ENCODE results near the gene MRPL51.

MRPL51 gene

GRCh38 chr12:6452944-6453630, 40.0 kb downstream of the MRPL51 start:
- Histone ChIP-seq H3K4me3 (replicated peaks; ENCODE audit: low read depth, low read length) (peak overlapping the region; percentile 74), H3K36me3 (ENCODE audit: control insufficient read depth, insufficient read depth, low read length) (peaks cover 27% of the 10 kb centered on the region), H3K27me3 (replicated peaks; ENCODE audit: control insufficient read depth, insufficient read depth, low read length) (no peaks in the 10 kb centered on the region)
- DNase-seq (ENCODE audit: extremely low read depth, insufficient read length): no peak
- TF ChIP-seq, protein P1, sequence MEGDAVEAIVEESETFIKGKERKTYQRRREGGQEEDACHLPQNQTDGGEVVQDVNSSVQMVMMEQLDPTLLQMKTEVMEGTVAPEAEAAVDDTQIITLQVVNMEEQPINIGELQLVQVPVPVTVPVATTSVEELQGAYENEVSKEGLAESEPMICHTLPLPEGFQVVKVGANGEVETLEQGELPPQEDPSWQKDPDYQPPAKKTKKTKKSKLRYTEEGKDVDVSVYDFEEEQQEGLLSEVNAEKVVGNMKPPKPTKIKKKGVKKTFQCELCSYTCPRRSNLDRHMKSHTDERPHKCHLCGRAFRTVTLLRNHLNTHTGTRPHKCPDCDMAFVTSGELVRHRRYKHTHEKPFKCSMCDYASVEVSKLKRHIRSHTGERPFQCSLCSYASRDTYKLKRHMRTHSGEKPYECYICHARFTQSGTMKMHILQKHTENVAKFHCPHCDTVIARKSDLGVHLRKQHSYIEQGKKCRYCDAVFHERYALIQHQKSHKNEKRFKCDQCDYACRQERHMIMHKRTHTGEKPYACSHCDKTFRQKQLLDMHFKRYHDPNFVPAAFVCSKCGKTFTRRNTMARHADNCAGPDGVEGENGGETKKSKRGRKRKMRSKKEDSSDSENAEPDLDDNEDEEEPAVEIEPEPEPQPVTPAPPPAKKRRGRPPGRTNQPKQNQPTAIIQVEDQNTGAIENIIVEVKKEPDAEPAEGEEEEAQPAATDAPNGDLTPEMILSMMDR (IDR thresholded peaks at IDR 0.05; ENCODE audit: insufficient read depth, low read length, poor library complexity, severe bottlenecking): no peak

- no peak for DNase-seq (ENCODE audit: extremely low read depth, insufficient read length)
- no peaks in the 10 kb centered on the region for H3K27me3 ChIP-seq (replicated peaks; ENCODE audit: control insufficient read depth, insufficient read depth, low read length)
- peak overlapping the region; percentile 74 for H3K4me3 ChIP-seq (replicated peaks; ENCODE audit: low read depth, low read length)
- peaks cover 25% of the 10 kb centered on the region for H3K36me3 ChIP-seq (ENCODE audit: control insufficient read depth, insufficient read depth, low read length)
- TF ChIP-seq, protein P1 (IDR thresholded peaks at IDR 0.05; ENCODE audit: insufficient read depth, low read length, poor library complexity, severe bottlenecking): no peak
Measured at GRCh38 chr12:6452245-6452943, 40.7 kb downstream of the MRPL51 start.

GRCh38 chr12:6451348-6452244, 41.5 kb downstream of the MRPL51 start, which contains the start of gene TAPBPL:
TAPBPL (plus strand) TSS chr12:6452042; CDS start chr12:6452249, 207 bp downstream.
- Histone ChIP-seq H3K27me3 (replicated peaks; ENCODE audit: control insufficient read depth, insufficient read depth, low read length) (no peaks in the 10 kb centered on the region), H3K36me3 (ENCODE audit: control insufficient read depth, insufficient read depth, low read length) (peaks cover 22% of the 10 kb centered on the region), H3K4me3 (replicated peaks; ENCODE audit: low read depth, low read length) (peak within 1 kb of the TSS; percentile 74)
- TF ChIP-seq, protein P1 (IDR thresholded peaks at IDR 0.05; ENCODE audit: insufficient read depth, low read length, poor library complexity, severe bottlenecking): no peak
- peak; percentile 76 for DNase-seq (ENCODE audit: extremely low read depth, insufficient read length)

DNA sequence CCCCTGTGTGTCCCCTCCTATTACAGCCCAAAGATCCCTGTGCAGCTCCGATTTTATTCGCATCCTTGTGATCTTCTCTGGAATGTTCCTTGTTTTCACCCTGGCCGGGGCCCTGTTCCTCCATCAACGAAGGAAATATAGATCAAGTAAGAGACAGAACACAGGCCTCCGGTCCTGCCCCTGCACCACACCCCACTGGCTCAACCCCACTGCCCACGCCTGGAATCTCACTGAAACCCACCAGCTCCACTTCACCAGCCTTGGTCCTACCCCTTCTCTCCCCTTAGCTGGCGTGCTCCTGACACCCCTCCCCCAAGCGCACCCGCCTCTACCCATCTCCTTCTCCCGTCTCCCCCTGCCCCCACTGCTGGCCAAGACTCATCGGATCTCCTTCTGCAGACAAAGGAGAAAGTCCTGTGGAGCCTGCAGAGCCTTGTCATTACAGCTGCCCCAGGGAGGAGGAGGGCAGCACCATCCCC, 42.2 kb downstream of the MRPL51 start:
- Histone ChIP-seq H3K4me3 (replicated peaks; ENCODE audit: low read depth, low read length) (peak overlapping the region; percentile 74), H3K27me3 (replicated peaks; ENCODE audit: control insufficient read depth, insufficient read depth, low read length) (no peaks in the 10 kb centered on the region), H3K36me3 (ENCODE audit: control insufficient read depth, insufficient read depth, low read length) (peaks cover 22% of the 10 kb centered on the region)
- no peak for DNase-seq (ENCODE audit: extremely low read depth, insufficient read length)
- TF ChIP-seq, protein P1 (IDR thresholded peaks at IDR 0.05; ENCODE audit: insufficient read depth, low read length, poor library complexity, severe bottlenecking): no peak

GRCh38 chr12:6450091-6450868, 42.8 kb downstream of the MRPL51 start:
- TF ChIP-seq, protein P1 (IDR thresholded peaks at IDR 0.05; ENCODE audit: insufficient read depth, low read length, poor library complexity, severe bottlenecking): no peak
- no peaks in the 10 kb centered on the region for H3K27me3 ChIP-seq (replicated peaks; ENCODE audit: control insufficient read depth, insufficient read depth, low read length)
- peak overlapping the region; percentile 74 for H3K4me3 ChIP-seq (replicated peaks; ENCODE audit: low read depth, low read length)
- no peak for DNase-seq (ENCODE audit: extremely low read depth, insufficient read length)
- peaks cover 21% of the 10 kb centered on the region for H3K36me3 ChIP-seq (ENCODE audit: control insufficient read depth, insufficient read depth, low read length)
